HG03442 (cell line): Measurements from ENCODE around the gene COX6B2.
A peak's percentile ranks its signal among the peaks of the same experiment; 100 is the strongest.

Experiments used
- ATAC-seq: cut with Tn5 transposase; IDR thresholded peaks from one replicate; pipeline ENCODE4 v1.9.1; 2021; ENCODE audit warnings: mild to moderate bottlenecking, moderate library complexity; ENCODE audit not compliant: unreplicated experiment

Gene COX6B2

DNA sequence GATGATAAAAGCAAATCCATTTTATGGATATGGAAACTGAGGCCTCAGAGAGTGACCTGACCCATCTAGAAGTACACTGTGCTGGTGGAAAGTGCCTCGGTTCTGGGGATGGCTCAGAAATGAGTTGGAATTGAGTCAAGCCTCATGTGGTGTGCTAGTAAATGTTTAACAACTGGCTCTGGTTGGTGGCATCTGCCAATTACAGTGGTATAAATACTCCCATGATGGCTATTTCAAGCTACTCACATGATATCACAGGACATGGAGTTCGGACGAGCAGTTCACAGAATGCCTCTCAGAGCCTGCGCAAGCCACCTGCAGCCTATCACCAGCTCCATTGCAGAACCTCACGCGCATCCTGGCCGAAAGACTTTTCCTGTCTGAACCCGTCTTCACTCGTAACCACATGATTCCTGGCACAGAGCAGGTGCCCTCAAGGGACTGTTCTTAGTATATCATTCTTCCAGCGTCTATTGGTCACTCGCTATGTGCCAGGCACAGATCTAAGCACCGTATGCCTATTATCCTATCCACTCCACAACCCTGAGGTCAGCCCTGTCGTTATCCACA is 38.5 kb downstream of the COX6B2 start:
- no peak for ATAC-seq

DNA sequence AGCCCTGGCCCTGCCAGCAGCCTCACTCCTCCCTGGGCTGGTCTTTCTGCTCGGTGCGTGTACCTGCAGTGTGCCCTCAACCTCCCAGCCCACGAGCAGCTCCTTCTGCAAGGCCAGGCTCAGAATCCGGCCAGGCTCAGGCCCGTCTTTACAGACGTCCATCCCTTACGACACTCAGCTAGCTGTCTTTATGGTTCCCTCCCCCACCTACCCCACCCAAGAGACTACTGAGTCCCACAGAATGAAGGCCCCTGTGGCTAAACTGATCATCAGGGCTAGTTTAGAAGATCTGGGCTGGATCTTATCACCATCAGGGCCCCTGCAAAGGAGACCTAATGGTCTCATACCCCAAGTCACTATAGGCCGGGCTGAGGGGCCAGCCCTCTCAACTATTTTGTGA is 40.1 kb downstream of the COX6B2 start:
- no peak for ATAC-seq

DNA sequence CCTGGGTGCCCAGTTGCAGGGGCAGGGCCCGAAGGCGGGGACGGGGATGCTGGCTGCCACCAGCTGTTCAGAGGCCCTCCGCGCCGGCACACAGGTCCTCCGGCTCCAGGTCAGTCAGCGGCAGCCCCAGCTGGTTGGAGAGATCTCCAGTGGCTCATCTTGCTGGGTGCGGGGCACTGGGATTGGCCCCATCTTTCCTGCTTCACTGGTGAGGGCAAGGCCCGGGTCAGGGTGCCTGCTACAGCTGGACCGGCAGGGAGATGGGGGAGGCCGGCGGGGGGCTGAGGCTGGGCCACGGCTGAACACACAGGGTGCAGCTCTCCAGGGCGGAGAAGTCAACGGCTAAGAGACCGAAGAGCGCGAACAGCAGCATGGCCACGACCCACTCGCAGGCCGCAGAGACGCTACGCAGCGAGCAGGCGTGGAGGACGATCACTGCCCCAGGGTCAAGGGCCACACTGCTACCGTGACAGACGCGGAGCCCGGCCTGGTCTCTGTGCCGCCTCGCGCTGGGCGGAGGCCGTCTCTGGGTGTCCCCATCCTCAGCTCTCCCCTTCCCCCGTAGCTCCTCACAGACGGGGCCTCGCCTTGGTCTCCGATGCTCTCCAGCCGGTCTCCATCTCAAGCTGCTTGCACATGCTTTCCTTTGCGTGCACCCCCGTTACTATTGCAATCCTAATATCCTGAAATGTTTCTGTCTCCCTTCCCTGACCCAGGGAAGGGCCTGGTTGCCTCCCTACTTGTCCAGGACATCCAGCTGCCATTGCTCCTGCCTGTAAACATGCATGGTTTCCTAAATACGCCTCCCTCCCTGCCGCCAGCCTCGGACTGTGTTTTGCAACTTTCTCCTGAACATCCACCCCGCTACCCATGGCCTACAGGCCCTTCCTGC is 41.7 kb downstream of the COX6B2 start:
- no peak for ATAC-seq

DNA sequence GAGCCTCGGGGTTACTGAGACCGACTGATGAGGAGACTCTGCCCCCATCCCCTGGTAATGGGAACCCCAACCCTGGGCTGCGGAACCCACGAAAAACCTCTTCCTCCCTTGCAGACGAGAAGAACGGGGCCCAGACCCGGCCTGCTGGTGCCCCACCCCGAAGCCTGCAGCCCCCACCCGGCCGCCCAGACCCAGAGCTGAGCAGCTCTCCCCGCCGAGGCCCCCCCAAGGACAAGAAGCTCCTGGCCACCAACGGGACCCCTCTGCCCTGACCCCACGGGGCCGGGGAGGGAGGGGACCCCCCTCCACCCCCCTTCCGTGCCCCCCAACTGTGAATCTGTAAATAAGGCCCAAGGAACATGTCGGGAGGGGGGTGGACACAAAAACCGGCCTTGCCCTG is 42.7 kb downstream of the COX6B2 start:
- no peak for ATAC-seq

DNA sequence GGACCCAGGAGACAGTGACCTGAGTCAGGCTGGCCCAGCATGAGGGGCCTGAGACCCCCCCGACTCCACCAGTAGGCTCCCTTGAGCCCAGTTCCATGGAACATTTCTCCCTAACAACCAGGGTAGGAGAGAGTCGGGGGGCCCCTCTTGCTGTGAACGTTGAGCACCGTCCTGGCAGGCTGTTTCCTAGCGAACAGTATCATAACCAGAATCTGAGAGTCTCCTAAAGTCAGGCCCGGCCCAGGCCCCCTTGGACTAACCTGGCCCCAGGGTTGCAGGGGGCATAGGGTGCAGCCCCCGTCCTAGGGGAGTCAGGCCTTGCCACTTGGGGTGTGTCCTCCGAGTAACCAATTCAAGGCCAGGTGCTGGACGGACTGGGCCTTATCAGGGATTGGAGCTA is 43.1 kb downstream of the COX6B2 start:
- no peak for ATAC-seq

DNA sequence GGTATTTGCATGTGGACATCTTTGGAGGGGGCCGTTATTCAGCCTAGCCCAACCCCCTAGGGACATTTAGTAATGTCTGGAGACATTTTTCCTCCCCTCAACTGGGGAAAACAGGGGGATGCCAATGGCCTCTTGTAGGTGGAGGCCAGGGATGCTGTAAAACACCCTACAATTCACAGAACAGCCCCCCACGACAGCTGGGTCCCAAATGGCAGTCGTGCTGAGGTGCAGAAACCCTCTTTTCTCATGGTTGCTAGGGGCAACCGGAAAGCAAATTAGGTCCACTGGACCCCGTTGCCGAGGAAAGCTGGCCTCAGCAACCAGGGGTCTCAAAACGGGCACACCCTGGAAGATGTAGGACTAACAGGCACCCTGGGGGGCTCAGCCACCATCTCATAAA is 44.0 kb downstream of the COX6B2 start:
- no peak for ATAC-seq

DNA sequence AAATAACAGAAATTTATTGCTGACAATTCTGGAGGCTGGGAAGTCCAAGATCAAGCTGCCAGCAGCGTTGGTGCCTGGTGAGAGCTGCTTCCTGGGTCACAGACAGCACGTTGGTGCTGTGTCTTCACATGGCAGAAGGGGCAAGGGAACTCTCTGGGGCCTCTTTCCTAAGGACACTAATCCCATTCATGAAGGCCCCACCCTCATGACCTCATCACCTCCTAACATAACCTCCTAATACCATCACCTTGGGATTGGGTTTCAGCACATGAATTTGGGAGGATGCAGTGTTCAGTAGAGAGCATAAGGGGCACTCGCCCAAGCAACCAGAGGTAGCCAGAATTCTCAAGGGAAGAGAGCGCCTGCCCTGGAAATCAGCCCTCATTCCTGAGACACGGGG is 45.1 kb downstream of the COX6B2 start:
- ATAC-seq, result no peak

DNA sequence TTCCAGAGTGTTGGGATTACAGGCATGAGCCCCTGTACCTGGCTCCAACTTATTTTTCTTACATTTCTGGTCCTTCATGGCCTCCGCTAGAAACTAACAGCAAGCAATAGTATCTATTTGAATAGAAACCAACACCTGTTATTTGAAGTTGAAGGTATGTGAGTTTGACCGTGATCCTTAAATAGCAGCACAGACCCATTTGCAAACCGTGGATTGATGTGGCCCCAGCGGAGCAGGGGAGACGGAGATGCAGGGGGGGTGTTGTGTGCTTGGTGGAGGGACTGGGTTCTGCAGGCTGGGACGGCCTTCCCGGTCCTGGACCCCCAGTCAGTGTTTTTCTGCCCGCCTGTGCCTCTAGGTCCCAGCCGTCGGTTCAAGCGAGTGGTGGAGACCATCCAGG is 46.2 kb downstream of the COX6B2 start:
- ATAC-seq, result no peak

DNA sequence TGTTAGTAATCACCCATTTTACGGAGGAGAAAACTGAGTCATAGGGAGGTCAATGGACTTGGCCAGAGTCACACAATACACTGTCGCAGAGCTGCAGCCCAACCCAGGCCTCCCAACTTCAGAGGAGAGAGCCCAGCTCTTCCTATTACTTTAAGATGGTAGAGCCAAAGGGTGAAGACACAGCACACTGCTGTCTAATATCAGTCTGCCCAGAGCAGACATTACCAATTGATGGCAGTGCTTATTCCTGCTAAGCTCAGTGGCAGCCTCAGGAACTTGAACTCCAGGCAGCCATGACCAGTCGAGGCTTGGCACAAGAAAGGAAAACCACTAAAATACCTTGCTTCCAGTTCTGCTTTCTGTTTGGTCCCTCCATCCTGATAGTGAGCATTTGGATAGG is 47.8 kb downstream of the COX6B2 start:
- no peak for ATAC-seq

DNA sequence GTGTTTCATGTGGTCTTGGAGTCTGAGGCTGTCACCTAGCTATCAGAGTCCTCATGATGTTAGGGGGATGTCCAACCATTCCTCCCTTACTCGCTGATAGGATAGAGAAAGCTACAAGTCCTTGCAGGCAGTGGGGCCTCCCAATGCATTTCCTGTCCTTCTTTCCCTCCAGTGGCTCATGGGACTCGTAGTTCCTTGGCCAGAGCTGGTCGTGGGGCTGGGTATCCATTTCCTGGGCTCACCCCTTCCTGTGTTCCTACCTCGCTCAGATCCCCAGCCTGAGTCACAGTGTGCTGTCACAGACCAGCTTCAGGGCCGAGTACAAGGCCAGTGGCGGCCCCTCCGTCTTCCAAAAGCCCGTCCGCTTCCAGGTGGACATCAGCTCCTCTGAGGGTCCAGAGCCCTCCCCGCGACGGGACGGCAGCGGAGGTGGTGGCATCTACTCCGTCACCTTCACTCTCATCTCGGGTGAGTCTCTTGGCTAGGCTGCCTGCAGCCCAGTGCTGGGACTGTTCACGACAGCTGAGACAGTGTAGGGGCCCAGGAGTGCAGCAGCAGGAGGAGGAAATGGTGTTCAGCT is 48.4 kb downstream of the COX6B2 start:
- no peak for ATAC-seq

DNA sequence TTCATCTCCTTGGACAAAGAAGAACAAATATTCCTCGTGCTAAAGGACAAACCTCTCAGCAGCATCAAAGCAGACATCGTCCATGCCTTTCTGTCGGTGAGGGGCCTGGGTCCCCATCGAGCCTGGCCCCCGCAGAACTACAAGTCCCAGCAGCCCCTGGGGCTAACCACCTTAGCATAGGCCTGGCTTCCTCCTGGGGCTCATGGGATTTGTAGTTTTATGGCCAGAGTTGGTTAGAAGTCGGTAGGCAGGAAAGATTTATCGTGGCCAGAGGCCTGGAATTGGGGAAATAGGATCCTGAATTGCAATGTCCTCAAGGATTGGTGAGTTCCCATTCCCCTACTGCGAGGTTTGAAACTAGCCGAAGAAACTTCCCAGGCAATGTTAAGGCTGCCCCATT is 49.0 kb downstream of the COX6B2 start:
- no peak for ATAC-seq

DNA sequence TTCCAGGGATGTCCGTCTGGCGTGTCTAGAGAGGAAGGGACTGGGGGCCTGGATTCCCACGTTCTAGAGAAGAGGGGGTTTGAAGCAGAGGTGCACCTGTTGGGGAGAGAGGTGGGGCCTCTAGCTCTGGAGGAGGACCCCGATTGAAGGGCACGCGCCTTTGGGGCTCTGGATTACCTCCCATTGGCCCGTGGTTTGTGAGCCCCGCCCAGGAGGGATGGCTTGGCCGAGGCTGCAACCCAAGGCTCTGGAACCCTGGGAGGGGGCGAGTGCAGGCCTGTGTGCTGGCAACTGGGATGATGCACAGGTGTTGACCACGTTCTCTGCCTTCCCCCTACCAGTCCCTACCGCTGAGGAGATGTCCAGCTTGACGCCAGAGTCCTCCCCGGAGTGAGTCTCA is 49.5 kb downstream of the COX6B2 start:
- ATAC-seq, result no peak

DNA sequence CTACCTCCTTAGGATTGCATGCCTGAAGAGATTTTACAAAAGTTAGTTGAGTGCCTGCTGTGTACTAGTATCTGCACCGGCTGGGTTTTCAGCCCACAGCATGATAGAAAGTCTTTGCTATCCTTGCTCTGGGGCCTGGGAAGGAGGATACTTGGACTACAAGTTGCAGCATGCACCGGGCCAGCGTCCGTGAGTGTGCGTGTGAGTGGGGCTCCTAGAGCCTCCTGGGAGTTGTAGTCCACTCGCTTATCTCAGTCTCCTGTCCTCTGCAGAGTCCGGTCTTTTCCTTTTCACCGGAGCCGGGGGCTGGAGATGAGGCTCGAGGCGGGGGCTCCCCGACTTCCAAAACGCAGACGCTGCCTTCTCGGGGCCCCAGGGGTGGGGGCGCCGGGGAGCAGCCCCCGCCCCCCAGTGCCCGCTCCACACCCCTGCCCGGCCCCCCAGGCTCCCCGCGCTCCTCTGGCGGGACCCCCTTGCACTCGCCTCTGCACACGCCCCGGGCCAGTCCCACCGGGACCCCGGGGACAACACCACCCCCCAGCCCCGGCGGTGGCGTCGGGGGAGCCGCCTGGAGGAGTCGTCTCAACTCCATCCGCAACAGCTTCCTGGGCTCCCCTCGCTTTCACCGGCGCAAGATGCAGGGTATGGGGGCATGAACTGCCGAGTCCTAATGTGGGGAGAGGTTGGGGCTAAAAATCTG is 50.1 kb downstream of the COX6B2 start:
- ATAC-seq, result no peak

DNA sequence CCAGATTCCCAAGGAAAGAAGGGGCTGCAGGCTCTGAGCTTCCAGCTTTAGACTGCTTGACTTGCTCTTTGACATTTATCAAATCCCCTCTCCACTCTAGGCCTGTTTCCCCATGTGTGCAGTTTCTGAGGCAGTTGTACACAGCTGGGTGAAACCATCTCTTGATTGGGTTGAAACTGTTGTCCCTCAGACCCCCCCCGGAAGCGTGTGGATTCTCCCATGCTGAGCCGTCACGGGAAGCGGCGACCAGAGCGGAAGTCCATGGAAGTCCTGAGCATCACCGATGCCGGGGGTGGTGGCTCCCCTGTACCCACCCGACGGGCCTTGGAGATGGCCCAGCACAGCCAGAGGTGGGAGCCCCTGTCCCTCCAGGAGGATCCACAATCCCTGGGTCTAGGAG is 51.0 kb downstream of the COX6B2 start:
- ATAC-seq, result no peak

DNA sequence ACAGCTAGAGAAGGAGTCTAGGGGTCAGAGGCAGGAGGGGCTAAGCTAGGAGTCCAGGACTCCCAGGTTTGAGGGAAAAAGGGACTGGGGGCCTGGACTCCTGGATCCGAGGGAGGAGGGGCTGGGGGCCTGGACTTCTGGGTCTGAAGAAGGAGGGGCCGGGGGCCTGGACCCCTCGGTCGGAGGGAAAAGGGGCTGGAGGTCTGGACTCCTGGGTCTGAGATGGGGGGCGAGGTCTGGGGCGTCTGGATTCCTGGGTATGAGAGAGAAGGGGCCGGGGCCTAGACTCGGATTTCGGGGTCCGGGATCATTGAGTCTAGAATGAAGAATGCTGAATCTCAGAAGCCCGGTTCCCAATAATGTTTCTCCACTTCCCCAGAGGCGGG is 52.2 kb downstream of the COX6B2 start:
- no peak for ATAC-seq

DNA sequence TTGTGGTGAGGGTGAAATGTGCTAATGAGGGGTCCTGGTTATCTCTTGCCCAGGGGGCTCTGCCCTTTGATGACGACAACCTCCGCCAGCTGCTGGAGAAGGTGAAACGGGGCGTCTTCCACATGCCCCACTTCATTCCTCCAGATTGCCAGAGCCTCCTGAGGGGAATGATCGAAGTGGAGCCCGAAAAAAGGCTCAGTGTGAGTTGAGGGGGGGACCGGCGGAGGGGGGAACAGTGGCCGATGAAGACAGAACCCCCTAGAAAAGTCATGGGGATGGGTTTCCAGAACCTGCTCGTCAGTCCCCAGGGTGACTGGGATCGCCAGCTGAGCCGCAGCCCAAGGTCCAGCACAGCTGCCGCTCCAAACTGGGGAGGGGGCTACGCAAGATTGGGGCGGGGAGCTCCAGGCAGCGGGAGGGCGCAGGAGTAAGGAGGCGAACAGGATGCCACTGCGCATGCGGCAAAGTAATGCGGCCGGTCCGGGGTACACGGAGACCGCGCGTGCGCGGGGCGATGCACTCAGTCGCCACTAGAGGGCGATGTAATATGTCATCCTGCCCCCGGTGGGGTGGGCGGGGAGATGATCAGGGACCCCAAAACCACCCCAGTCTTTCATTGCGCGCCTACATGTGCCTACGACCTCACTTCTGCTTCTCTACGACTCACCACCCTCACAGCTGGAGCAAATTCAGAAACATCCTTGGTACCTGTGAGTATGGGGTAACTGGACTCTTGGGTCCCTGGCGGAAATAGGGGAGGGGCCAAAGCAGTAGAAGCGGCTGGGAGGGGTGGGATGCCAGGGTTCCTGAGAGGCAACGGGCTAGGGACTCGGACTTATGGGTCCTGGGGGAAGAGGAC is 52.8 kb downstream of the COX6B2 start:
- ATAC-seq, result peak; percentile 84

DNA sequence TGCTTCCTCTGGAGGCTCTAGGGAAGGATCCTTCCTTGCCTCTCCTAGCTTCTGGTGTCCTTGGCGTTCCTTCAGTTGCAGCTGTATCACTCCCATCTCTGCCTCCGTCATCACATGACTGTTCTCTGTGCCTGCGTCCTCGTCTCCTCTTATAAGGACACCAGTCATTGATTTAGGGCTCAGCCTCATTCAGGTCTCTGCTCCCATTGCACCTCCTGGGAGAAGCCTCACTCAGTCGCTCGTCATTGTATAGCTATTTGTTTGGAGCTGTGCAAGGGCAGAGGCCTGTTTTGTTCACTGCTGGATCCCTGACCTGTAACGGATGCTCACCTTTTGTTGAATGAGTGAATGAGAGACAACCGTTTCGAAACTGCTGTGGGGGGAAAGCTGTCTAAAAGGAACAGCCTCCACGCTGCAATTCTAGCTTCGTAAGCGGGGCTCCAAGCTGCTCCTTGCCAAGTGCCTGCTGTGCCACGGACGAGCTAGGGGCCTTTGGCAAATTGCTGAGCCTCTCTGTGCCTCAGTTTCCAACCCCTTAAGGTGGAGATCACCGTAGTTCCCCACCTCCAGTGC is 53.5 kb downstream of the COX6B2 start:
- ATAC-seq, result no peak

DNA sequence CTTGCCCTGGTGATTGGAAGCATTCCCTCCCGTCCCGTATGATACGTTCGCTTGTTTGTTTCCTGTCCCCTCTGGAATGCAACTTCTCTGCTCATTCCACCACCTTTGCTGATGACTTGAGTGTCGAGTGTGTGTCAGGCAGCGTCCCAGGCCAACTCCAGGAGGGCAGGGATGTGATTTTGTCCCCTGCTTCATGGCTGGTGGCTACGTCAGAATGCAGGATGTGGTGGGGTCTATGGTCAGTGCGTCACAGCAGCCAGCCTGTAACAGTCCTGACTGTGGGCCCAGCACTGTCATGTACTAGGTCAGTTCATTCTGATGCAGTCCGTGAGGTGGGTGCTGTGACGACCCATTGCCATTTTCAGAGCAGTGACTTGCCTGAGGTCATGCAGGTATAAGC is 54.5 kb downstream of the COX6B2 start:
- ATAC-seq, result no peak
